GM23338 (cell line): ENCODE measurements around the gene SIGLEC9. TPM values are rescaled to one million over a fixed set of nuclear protein-coding genes. Genes with fewer than 3 reads are reported as not detected.
A peak's percentile ranks its signal among the peaks of the same experiment; 100 is the strongest.

Experiments used
- ATAC-seq: fragments of 200-7000 bp; cut with Tn5 transposase; 3 replicates; pipeline ENCODE4 v1.9.1; 2020
- DNase-seq: peaks from one replicate; pipeline ENCODE4 v3.0.0-alpha.2; 2015; ENCODE audit warnings: low spot score
- H2AFZ ChIP-seq: fragments of 200-600 bp; sonication (generic); 2 replicates; pipeline ENCODE4 v1.8.0; 2016; ENCODE audit warnings: antibody characterized with exemption, mild to moderate bottlenecking, moderate library complexity
- H3F3A ChIP-seq: fragments of 200-600 bp; sonication (generic); replicated peaks from 2 replicates; pipeline ENCODE4 v1.8.0; 2017; ENCODE audit warnings: antibody characterized with exemption, mixed run types, low read depth
- H3K27ac ChIP-seq: fragments of 200-600 bp; sonication (generic); 2 replicates; pipeline ENCODE4 v1.6.1; 2016; ENCODE audit warnings: low read depth
- H3K27me3 ChIP-seq: fragments of 200-600 bp; sonication (generic); 2 replicates; pipeline ENCODE4 v1.8.0; 2016; ENCODE audit warnings: mild to moderate bottlenecking, mixed run types, moderate library complexity; ENCODE audit not compliant: insufficient read depth
- H3K36me3 ChIP-seq: fragments of 200-600 bp; sonication (generic); 2 replicates; pipeline ENCODE4 v1.8.0; 2016; ENCODE audit warnings: mild to moderate bottlenecking; ENCODE audit not compliant: insufficient read depth
- H3K4me1 ChIP-seq: fragments of 200-600 bp; sonication (generic); 2 replicates; pipeline ENCODE4 v1.8.0; 2016; ENCODE audit warnings: mild to moderate bottlenecking, moderate library complexity; ENCODE audit not compliant: insufficient read depth
- H3K4me2 ChIP-seq: fragments of 200-600 bp; sonication (generic); 2 replicates; pipeline ENCODE4 v1.7.1; 2017; ENCODE audit warnings: mixed run types
- H3K4me3 ChIP-seq: fragments of 200-600 bp; sonication (generic); 2 replicates; pipeline ENCODE4 v1.6.1; 2016; ENCODE audit warnings: mixed run types
- H3K79me2 ChIP-seq: fragments of 200-600 bp; sonication (generic); replicated peaks from 2 replicates; pipeline ENCODE4 v1.8.0; 2017; ENCODE audit warnings: mild to moderate bottlenecking; ENCODE audit not compliant: insufficient read depth
- H3K9me2 ChIP-seq: fragments of 200-600 bp; sonication (generic); 2 replicates; pipeline ENCODE4 v1.8.0; 2017; ENCODE audit not compliant: insufficient read depth
- H4K20me1 ChIP-seq: fragments of 200-600 bp; sonication (generic); replicated peaks from 2 replicates; pipeline ENCODE4 v1.8.0; 2017; ENCODE audit warnings: mild to moderate bottlenecking; ENCODE audit not compliant: insufficient read depth
- H3K27ac Mint-ChIP-seq: 2 replicates; pipeline ENCODE4 v1.8.0; 2020; ENCODE audit warnings: inconsistent platforms, mild to moderate bottlenecking, moderate library complexity, mixed read lengths
- H3K27me3 Mint-ChIP-seq: 3 replicates; pipeline ENCODE4 v1.8.0; 2022; ENCODE audit warnings: low read depth, mild to moderate bottlenecking, moderate library complexity, mixed read lengths, inconsistent platforms; ENCODE audit not compliant: insufficient read depth, poor library complexity
- H3K36me3 Mint-ChIP-seq: 3 replicates; pipeline ENCODE4 v1.8.0; 2021; ENCODE audit warnings: low read depth, mild to moderate bottlenecking, inconsistent platforms, moderate library complexity, mixed read lengths
- H3K4me1 Mint-ChIP-seq: 3 replicates; pipeline ENCODE4 v1.8.0; 2020; ENCODE audit warnings: mild to moderate bottlenecking, inconsistent platforms, mixed read lengths
- H3K4me3 Mint-ChIP-seq: 3 replicates; pipeline ENCODE4 v1.8.0; 2021; ENCODE audit warnings: moderate library complexity, mild to moderate bottlenecking, inconsistent platforms, mixed read lengths
- H3K9me3 Mint-ChIP-seq: 3 replicates; pipeline ENCODE4 v1.8.0; 2020; ENCODE audit warnings: moderate library complexity, mild to moderate bottlenecking, inconsistent platforms, mixed read lengths
- CTCF ChIP-seq, 2 experiments: fragments of 200-600 bp in 1 of 2; sonication (generic) in 1 of 2; conservative IDR thresholded peaks; 2 replicates each; pipeline versions ENCODE4 v1.5.1 to v1.6.1; 2016 to 2017; ENCODE audit warnings: antibody characterized with exemption in 2 of 2, low read depth in 2 of 2, mild to moderate bottlenecking in 2 of 2, moderate library complexity in 1 of 2
- ETS1 ChIP-seq: IDR thresholded peaks from 2 replicates; pipeline ENCODE4 v1.6.1; 2016; ENCODE audit warnings: antibody characterized with exemption
- EZH2 ChIP-seq: fragments of 200-600 bp; sonication (generic); IDR thresholded peaks from one replicate; pipeline ENCODE4 v1.8.0; 2017; ENCODE audit warnings: antibody characterized with exemption, mild to moderate bottlenecking, low read depth; ENCODE audit not compliant: unreplicated experiment
- NANOG ChIP-seq: IDR thresholded peaks from 2 replicates; pipeline ENCODE4 v1.6.1; 2016; ENCODE audit warnings: antibody characterized with exemption, borderline replicate concordance
- POLR2AphosphoS5 ChIP-seq: IDR thresholded peaks from 2 replicates; pipeline ENCODE4 v1.6.1; 2016; ENCODE audit warnings: antibody characterized with exemption, low read depth
- REST ChIP-seq: IDR thresholded peaks from one replicate; pipeline ENCODE4 v1.6.1; 2018; ENCODE audit warnings: antibody characterized with exemption; ENCODE audit not compliant: unreplicated experiment
- STAT1 ChIP-seq: IDR thresholded peaks from one replicate; pipeline ENCODE4 v1.6.1; 2016; ENCODE audit warnings: antibody characterized with exemption; ENCODE audit not compliant: unreplicated experiment
- ZNF331 ChIP-seq: fragments of 250-450 bp; sonication (Bioruptor Pico); IDR thresholded peaks from 2 replicates; pipeline ENCODE4 v1.5.0; 2020; ENCODE audit warnings: low read depth, mild to moderate bottlenecking, moderate library complexity
- polyA plus RNA-seq: library from polyadenylated mRNA; unstranded; fragments of >200 nt; fragmentation: Nextera tagmentation; extraction: Ambion mirVana; gene quantifications from 2 replicates; pipeline ENCODE4 v1.2.1, GENCODE V29; 2016
- total RNA-seq: library from RNA; depleted of rRNA; stranded (reverse); fragments of >200 nt; shearing (Covaris generic); gene quantifications from 2 replicates; pipeline ENCODE4 v1.2.3, GENCODE V29; 2014
- TF ChIP-seq, protein P1 (sequence below): fragments of 250-450 bp; sonication (Bioruptor Pico); IDR thresholded peaks from 2 replicates; pipeline ENCODE4 v1.5.0; 2020; ENCODE audit warnings: mild to moderate bottlenecking, moderate library complexity

SIGLEC9 gene
- total and polyA plus RNA-seq, 2 experiments from 2014 or later = not detected

DNA sequence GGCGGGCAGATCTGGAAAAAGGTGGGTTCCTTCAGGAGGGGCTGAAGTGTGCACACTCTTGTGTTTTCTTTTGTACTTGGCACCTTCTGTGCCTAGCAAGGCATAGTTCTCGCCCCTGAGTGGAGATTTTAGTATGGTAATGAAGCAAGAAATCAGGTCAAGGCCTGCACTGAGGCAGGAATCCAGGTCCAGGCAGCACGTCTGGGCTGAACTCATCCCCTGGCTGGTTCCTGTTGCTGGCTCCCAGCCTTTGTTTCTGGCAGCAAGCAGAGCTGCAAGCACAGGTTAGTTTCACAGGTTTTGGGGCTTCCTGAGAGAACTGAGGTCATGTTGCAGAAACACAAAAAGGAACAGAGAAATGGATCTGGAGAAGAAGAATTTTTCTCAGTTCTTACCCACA, 38.6 kb downstream of the SIGLEC9 start (continued):
- no peak for TF ChIP-seq REST
- no peak for TF ChIP-seq ETS1
- TF ChIP-seq NANOG = no peak
- TF ChIP-seq ZNF331 = no peak

- Histone ChIP-seq H3K27ac (no peak overlapping the region), H3K4me1 (no peaks in the 10 kb centered on the region), H2AFZ (no peak overlapping the region), H3K27me3 (no peaks in the 10 kb centered on the region), H3K36me3 (no peaks in the 10 kb centered on the region), H3K9me2 (no peaks in the 10 kb centered on the region), H3K4me3 (no peak overlapping the region), H3K4me2 (no peak overlapping the region), H3F3A (no peaks in the 10 kb centered on the region), H4K20me1 (no peaks in the 10 kb centered on the region), H3K79me2 (no peaks in the 10 kb centered on the region)
- Mint-ChIP-seq H3K27ac (peak overlapping the region; percentile 81; the same call in 1 of the 2 replicates), H3K4me3 (no peak overlapping the region), H3K9me3 (peaks cover 19% of the 10 kb centered on the region), H3K36me3 (peaks cover 11% of the 10 kb centered on the region; the same call in 2 of the 3 replicates), H3K27me3 (peaks cover 6% of the 10 kb centered on the region), H3K4me1 (no peaks in the 10 kb centered on the region)
- ATAC-seq (no peak), DNase-seq (no peak)
- no peak for TF ChIP-seq ZNF331
- no peak for TF ChIP-seq POLR2AphosphoS5
- TF ChIP-seq, protein P1, sequence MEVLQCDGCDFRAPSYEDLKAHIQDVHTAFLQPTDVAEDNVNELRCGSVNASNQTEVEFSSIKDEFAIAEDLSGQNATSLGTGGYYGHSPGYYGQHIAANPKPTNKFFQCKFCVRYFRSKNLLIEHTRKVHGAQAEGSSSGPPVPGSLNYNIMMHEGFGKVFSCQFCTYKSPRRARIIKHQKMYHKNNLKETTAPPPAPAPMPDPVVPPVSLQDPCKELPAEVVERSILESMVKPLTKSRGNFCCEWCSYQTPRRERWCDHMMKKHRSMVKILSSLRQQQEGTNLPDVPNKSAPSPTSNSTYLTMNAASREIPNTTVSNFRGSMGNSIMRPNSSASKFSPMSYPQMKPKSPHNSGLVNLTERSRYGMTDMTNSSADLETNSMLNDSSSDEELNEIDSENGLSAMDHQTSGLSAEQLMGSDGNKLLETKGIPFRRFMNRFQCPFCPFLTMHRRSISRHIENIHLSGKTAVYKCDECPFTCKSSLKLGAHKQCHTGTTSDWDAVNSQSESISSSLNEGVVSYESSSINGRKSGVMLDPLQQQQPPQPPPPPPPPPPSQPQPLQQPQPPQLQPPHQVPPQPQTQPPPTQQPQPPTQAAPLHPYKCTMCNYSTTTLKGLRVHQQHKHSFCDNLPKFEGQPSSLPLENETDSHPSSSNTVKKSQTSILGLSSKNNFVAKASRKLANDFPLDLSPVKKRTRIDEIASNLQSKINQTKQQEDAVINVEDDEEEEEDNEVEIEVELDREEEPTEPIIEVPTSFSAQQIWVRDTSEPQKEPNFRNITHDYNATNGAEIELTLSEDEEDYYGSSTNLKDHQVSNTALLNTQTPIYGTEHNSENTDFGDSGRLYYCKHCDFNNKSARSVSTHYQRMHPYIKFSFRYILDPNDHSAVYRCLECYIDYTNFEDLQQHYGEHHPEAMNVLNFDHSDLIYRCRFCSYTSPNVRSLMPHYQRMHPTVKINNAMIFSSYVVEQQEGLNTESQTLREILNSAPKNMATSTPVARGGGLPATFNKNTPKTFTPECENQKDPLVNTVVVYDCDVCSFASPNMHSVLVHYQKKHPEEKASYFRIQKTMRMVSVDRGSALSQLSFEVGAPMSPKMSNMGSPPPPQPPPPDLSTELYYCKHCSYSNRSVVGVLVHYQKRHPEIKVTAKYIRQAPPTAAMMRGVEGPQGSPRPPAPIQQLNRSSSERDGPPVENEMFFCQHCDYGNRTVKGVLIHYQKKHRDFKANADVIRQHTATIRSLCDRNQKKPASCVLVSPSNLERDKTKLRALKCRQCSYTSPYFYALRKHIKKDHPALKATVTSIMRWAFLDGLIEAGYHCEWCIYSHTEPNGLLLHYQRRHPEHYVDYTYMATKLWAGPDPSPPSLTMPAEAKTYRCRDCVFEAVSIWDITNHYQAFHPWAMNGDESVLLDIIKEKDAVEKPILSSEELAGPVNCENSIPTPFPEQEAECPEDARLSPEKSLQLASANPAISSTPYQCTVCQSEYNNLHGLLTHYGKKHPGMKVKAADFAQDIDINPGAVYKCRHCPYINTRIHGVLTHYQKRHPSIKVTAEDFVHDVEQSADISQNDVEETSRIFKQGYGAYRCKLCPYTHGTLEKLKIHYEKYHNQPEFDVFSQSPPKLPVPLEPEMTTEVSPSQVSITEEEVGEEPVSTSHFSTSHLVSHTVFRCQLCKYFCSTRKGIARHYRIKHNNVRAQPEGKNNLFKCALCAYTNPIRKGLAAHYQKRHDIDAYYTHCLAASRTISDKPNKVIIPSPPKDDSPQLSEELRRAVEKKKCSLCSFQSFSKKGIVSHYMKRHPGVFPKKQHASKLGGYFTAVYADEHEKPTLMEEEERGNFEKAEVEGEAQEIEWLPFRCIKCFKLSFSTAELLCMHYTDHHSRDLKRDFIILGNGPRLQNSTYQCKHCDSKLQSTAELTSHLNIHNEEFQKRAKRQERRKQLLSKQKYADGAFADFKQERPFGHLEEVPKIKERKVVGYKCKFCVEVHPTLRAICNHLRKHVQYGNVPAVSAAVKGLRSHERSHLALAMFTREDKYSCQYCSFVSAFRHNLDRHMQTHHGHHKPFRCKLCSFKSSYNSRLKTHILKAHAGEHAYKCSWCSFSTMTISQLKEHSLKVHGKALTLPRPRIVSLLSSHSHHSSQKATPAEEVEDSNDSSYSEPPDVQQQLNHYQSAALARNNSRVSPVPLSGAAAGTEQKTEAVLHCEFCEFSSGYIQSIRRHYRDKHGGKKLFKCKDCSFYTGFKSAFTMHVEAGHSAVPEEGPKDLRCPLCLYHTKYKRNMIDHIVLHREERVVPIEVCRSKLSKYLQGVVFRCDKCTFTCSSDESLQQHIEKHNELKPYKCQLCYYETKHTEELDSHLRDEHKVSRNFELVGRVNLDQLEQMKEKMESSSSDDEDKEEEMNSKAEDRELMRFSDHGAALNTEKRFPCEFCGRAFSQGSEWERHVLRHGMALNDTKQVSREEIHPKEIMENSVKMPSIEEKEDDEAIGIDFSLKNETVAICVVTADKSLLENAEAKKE (CRISPR knock-in tag) = no peak
- TF ChIP-seq CTCF (conservative IDR thresholded peaks at IDR 0.05; ENCODE audit: low read depth in 2 of 2) = no peak
- no peak for TF ChIP-seq EZH2
- no peak for TF ChIP-seq STAT1
- TF ChIP-seq NANOG = no peak
Measured at GRCh38 chr19:51164215-51164614, 39.5 kb downstream of the SIGLEC9 start.
